Measurements from ENCODE around the gene CDKN2C.

GRCh38 chr1:50921029-50921428, 49.0 kb upstream of the CDKN2C start:
- no peak for TF ChIP-seq ZNF384 (IDR thresholded peaks at IDR 0.05)
- no peak for TF ChIP-seq SUZ12 (IDR thresholded peaks at IDR 0.05)
- TF ChIP-seq BHLHE40 (IDR thresholded peaks at IDR 0.05; ENCODE audit: borderline replicate concordance), result no peak
- TF ChIP-seq PKNOX1 (IDR thresholded peaks at IDR 0.05), result no peak
- TF ChIP-seq NFRKB (IDR thresholded peaks at IDR 0.05), result no peak
- TF ChIP-seq FOXK2 (IDR thresholded peaks at IDR 0.05), result no peak
- no peak for TF ChIP-seq SP1 (IDR thresholded peaks at IDR 0.05)
- TF ChIP-seq ARNT (IDR thresholded peaks at IDR 0.05), result no peak
